GM12801 (cell line): Measurements from ENCODE around the gene JPH3.

Source experiments
- TF ChIP-seq, protein P1 (sequence below): IDR thresholded peaks from one replicate; pipeline ENCODE4 v1.5.1; 2011; ENCODE audit warnings: control low read depth; ENCODE audit not compliant: insufficient read length; ENCODE audit errors: extremely low read depth

The JPH3 gene

DNA sequence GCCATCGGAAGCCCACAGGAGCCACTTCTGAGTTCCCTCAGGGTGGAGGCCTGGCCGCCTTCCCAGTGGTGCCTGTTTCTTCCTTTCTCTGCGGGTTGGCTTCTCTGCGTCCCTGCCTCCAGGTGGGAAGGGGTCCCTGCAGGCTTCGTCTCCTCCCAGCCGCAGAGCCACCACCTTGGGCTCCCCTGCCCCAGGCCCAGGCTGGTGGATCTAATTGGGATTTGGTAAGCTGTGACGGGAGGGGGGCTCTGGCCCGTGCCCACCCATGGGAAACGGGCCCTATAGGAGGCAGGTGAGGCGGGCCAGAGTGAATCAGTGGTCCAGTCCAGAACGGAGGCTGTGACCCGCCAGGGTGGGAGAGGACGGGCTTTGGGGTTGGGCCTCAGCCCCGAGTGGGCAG, 32.1 kb downstream of the JPH3 start:
- TF ChIP-seq, protein P1, sequence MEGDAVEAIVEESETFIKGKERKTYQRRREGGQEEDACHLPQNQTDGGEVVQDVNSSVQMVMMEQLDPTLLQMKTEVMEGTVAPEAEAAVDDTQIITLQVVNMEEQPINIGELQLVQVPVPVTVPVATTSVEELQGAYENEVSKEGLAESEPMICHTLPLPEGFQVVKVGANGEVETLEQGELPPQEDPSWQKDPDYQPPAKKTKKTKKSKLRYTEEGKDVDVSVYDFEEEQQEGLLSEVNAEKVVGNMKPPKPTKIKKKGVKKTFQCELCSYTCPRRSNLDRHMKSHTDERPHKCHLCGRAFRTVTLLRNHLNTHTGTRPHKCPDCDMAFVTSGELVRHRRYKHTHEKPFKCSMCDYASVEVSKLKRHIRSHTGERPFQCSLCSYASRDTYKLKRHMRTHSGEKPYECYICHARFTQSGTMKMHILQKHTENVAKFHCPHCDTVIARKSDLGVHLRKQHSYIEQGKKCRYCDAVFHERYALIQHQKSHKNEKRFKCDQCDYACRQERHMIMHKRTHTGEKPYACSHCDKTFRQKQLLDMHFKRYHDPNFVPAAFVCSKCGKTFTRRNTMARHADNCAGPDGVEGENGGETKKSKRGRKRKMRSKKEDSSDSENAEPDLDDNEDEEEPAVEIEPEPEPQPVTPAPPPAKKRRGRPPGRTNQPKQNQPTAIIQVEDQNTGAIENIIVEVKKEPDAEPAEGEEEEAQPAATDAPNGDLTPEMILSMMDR = no peak

DNA sequence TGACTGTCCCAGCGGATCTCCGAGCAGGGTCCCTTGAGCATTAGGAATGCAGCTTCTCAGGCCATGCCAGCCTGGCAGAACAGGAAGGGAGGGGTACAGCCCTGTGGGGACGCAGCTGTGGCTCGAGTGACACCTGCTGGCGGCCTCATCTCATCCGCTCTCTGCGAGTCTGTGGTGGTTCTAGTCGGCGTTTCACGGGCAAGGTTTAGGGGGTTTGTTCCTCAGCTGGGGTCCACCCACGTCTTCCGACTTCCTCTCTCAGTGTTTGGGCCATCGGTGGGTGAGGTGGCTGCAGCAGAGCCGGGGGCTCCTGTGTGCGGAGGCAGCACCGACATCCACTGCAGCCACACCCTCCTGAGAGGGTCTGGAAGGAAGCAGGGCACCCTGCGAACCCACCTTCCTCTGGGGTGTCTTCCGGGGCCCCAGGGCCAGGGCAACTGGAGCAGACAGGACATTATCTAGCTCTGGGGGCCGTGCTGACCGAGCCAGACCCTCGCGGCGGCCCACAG, 33.3 kb downstream of the JPH3 start:
- TF ChIP-seq, protein P1 = no peak

DNA sequence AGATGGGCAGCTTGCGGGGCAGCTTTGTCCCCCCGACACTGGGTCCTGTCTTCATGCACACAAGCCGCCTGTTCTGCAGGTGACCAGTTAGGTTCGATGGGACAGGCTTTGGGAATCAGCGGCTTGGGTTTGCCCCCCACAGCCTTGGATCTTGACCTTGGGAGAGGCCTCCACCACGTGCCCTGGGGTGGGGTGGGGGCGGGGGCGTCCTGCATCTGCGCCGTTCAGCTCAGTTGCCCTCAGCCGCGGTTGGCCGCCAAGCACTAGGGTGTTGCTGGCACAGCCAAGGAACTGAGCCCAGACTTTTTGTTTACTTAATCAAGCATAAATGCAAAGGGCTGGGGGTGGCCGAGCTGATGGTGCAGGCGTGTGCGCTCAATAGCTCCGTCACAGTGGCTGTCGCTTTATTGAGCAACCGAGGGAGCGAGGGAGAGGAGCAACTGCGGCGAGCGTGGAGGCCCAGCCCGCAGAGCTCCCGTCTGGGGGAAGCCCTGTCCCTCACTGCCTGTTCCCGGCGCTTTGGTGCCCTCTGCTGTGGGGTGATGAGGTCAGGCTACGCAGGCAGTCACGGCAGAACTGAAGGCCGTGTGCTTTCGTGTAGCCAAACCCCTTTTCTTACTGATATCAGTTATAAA, 33.9 kb downstream of the JPH3 start:
- TF ChIP-seq, protein P1 = no peak

DNA sequence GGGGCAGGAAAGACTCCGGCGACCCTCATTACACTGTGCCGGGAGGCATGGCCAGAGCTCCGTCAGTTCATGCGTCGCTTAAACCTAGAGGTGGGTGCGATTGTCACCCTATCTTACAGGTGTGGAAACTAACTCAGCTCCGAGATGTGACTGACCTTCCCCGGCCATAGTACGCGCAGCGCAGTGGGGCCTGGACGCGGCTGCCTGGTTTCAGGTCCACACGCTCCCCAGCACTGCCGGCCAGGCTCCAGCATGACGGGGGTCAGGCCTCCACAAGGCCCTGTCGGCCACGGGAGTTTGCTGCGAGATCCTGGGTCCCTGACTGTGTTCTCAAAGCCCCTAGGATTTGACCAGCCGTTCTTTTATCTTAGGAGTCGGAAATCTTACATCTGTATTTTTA, 34.4 kb downstream of the JPH3 start:
- TF ChIP-seq, protein P1 = no peak

DNA sequence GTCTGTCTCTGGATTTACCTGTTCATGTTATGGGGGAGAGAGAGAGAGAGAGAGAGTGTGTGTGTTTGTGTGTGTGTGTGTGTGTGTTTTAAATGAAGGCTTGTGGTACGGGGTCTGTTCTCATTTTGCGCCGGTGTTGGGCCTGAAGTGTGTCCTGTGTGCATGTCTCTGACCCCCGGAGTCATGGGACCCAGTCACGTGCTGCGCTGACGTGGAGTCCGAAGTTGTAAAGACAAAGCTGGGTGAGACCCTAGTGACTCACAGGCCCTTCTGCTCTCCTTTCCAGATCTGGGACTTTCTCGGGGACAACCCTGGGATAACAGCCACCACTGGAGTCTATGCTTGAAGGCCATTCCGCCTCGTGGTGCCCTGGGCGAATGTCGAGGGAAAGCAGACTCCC, 35.0 kb downstream of the JPH3 start:
- TF ChIP-seq, protein P1 = no peak

DNA sequence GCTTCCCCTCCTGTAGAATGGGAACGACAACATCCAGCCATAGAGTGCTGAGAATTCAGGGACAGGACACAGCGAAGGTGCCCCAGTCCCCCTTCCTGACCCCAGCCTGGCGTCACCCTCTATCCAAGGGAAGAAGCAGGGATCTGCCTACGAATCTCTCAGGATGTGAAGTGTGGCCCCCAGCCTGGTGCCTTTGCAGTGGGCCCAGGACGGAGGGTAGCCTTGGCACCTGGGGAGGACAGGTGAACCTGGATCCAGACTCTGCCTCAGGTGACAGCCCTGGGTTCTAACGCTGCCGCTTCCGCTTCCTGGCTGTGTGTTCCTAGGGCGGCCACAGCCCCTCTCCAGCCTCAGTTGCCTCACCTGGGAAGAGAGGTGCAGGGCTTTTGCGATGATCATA, 36.4 kb downstream of the JPH3 start:
- TF ChIP-seq, protein P1 = no peak

DNA sequence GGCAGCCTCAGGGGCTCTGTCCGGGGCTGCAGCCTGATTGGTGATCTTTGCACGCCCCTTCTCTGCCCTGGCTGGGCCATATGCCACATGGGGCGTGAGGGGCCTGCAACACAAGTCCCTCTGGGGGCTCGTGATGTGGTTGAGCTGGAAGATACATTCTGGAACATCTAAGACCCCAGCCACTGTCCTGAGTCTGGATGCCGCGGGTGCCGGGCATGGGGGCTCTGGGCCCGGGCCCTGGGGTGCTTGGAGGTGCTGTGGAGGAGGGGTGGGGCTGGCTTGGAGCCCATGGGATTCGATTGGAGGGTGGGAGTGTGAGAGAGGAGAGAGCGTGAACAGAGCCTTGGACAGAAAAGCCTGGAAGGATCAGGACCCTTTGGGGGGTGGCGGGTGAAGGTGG, 39.4 kb downstream of the JPH3 start:
- TF ChIP-seq, protein P1 = no peak
